LHCN-M2 (cell line): ENCODE data around the gene ATG5. TPM values are rescaled to one million over a fixed set of nuclear protein-coding genes. Genes with fewer than 3 reads are reported as not detected.
A peak's percentile ranks its signal among the peaks of the same experiment; 100 is the strongest.
"Not testable (repeated sequence)": the region's sequence is repeated elsewhere in the genome, so short reads cannot be mapped to it uniquely, and the experiment has no call there.

Experiments used
- DNase-seq: peaks from one replicate; pipeline ENCODE4 v3.0.0-alpha.2; 2012; ENCODE audit warnings: low read depth
- total RNA-seq: library from RNA; depleted of rRNA; stranded (reverse); fragments of >200 nt; gene quantifications from 2 replicates; pipeline ENCODE4 v1.2.3, GENCODE V29; 2014

Gene ATG5
- total RNA-seq, 1 experiment from 2014 or later: 47.4 TPM

DNA sequence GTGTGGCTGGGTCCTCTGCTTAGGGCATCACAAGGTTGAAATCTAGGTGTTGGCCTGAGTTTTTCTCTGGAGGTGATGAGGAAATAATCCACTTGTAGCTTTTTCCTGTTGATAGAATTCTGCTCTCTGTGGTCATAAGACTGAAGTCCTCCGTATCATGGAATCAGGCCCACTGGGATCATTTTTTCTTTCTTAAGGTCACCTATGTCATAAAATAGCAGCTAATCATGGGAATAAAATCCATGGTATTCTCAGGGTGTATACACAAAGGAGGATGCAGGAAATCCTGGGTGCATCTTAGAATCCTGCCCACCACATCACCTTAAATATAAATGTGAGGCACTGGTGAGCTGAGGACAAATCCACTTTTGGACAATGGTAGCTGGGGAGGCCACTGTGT lies 166.7 kb downstream of the ATG5 start:
- no peak for DNase-seq

- no peak for DNase-seq
These were observed 168.7 kb downstream of the ATG5 start for GRCh38 chr6:106156863-106157262.

GRCh38 chr6:106156413-106156812 lies 169.1 kb downstream of the ATG5 start:
- DNase-seq: no peak

DNA sequence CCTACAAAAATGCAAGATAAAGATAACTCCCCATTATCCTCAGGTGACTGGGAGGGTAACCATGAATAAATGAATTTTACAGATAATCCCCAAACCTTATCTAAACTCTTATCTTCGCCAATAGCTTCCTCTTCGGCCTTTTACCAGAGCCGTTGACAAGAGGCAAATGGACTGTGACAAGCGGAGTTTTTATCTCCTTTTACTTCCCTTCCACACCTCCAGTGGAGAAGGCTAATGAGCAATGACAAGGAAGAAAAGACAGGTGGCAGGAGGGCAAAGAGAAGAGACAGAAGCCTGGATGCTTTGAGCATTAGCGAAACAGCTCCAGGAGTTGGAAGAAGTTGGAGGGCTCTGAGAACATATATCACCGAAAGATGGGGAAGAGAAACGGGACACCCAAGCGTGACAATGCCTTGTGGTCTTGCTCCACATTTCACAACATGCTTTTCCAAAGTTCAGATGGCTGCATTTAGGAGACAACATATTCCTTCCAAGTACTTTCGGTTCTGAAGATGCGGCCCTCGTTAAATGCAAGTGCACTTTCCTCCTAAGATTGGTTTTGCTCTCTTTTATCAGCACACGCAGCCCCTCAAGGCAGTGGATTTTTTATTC lies 170.2 kb downstream of the ATG5 start:
- no peak for DNase-seq

GRCh38 chr6:106154326-106154725 lies 171.2 kb downstream of the ATG5 start:
- DNase-seq: no peak

GRCh38 chr6:106152952-106153351 lies 172.6 kb downstream of the ATG5 start:
- DNase-seq: no peak

DNA sequence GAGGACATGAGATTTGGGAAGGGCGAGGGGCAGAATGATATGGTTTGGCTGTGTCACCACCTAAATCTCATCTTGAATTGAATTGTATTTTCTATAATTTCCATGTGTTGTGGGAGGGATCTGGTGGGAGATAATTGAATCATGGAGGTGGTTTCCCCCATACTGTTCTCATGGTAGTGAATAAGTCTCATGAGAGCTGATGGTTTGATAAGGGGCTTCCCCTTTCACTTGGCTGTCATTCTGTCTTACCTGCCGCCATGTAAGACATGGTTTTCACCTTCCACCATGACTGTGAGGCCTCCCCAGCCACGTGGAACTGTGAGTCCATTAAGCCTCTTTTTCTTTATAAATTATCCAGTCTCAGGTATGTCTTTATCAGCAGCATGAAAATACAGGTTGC lies 173.1 kb downstream of the ATG5 start:
- not testable (repeated sequence) for DNase-seq

GRCh38 chr6:106149472-106150069 lies 176.0 kb downstream of the ATG5 start:
- DNase-seq: no peak

DNA sequence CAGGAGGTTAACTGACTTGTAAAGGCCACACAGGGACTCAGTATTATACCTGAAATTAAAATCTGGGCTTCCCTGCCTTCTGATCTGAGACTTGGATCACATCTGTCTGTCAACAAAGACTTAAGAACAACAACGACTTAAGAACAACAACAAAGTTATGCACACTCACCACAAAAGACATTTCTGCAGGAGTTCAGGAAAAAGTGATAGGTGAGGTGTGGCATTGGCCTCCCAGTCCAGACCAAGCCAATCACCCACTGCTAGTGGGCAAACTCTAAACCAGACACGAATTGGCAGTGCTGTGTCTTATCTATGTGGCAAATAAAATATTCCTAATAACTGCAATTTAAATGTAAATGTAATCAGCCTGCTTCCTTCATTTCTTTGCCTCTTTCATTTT lies 178.1 kb downstream of the ATG5 start:
- no peak for DNase-seq

GRCh38 chr6:106146852-106147351 lies 178.7 kb downstream of the ATG5 start:
- peak; percentile 20 for DNase-seq

DNA sequence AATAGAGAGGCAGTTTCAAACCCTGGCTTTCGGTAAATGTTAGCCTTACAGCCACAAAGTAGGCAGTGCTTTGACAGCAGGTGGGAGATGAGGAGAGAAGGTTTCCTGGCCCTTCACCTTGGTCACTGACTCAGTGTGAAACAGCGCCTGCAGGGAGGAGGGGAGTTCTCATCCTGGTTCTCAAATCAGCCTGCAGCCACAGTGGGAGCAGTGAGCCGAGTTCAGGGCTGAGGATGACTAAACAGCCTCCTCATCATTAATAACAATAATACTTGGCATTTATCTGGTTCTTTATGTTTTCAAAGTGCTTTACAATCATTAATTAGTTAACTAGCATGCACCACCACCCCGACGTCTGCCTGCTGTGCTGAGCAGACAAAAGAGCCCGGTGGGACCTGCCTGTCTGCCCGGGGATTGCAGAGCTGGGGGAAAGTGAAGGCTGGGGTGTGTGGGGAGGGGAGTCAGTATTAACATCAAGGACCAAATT lies 179.8 kb downstream of the ATG5 start:
- no peak for DNase-seq

DNA sequence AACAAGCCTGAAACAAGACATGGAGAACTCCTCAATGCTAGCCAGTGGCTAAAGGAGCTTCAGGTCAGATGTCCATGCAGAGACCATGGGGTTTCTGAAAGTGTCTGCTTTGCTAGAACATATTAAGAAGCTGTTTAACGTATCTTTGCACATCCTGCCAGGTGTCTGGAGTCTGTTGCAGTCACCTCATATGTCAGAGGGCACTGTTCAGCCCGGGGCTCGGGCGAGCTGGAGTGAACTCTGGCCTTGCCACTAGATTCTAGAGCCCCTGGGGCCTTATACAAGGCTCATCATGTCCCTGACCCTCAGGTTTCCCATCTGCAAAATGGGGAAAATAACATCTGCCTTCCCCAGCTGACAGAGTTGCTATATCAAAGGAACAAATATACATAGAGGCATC lies 180.4 kb downstream of the ATG5 start:
- no peak for DNase-seq

GRCh38 chr6:106143665-106144064 lies 181.9 kb downstream of the ATG5 start:
- DNase-seq: no peak

- no peak for DNase-seq
These were observed 182.6 kb downstream of the ATG5 start for GRCh38 chr6:106142876-106143431.

DNA sequence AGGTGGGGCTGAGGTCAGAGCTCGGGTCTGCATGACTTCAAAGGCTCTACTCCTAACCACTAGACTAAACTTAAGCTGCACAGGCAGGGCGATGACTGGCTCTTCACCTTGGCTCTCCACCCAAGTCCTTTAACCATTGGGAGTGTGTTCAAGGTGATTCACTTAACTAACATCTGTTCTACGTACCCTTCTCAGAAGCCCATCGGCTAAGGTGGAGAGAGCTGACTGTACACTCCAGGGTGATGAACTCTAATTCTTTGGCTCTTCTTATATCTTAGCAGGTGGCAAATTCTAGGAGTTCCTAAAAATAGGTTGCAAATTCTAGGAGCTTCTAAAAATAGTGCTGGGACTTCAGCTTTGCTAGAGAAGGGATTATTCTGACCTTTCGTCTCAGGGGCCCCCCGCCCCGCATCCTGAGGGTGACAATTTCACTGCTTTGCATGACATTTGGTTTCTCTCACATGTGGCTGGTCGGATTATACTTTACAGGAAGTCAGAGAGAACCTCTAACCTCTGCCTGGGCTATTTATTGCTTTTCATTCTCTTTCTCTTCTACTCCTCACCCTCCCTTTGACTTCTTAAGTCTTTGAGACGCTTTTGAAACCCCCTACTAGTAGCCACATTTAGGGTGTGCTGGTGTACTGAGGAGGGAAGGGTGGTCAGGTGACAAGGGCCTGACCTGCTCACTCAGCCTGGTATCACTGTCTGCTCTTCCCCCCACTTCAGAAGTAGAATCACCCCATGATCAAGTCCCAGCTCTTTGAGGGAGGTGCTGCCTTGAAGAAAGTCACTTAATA lies 183.9 kb downstream of the ATG5 start:
- DNase-seq: no peak

- no peak for DNase-seq
These were observed 187.4 kb downstream of the ATG5 start for GRCh38 chr6:106138151-106138550.

- no peak for DNase-seq
These were observed 188.7 kb downstream of the ATG5 start for GRCh38 chr6:106136845-106137244.

GRCh38 chr6:106135911-106136571 lies 189.5 kb downstream of the ATG5 start:
- no peak for DNase-seq

DNA sequence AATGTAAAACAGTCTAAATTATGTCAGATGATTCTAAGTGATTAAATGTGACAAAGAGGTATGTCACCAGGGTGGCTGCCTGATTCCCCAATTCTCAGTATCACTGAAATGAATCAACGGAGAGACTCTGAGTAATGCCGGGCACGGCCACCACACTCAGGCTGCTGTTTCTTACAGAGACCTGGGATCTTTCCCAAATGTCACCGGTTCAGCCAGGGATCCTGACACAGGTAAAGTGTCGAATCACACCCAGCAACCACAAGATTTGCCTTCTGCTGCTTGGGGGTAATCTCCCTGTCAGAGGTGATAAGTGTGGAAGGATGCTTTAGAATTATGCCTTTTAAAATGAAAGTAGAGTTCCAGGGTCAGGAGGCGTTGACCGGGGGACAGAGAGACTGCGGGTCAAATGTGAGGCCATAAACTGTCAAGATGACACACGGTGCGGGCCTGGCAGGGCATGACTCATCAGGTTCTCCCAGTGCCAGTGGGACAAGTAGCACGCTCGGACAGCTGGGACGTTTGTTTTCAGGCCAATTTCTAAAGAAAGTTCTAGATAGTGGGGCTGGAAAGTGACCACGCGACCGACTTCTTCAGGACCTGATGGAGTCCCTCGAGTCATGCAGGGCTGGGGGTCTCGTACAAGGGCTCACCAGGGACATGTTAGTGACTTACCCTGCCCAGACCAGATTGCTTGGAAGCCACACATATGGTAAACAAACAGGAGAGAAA lies 190.5 kb downstream of the ATG5 start:
- peak; percentile 87 for DNase-seq
